ENCODE results near the gene WNT1. TPM values are rescaled to one million over a fixed set of nuclear protein-coding genes. Genes with fewer than 3 reads are reported as not detected.
A peak's percentile ranks its signal among the peaks of the same experiment; 100 is the strongest.

WNT1 gene
- total RNA-seq, 1 donor from 2014 or later, result 28.9 TPM

DNA sequence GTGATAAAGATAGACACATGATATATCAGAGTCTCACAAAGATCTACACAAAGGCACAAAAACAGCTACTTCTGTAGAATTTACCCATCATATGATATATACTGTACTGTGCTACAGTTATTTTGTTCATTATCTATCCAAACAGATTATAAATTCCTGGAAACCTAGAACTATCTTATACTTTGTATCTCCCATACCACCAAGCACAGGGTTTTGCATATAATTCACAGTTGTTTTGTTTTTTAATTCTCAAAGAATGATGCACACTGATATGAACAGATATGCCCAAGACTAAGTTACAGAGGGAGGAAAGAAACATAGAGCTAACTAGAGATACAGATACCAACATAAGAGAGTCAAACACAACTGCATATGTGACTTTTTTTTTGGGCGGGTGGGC is 37.1 kb downstream of the WNT1 start:
- H3K4me1 Mint-ChIP-seq (ENCODE audit: unreplicated experiment), result peaks cover 31% of the 10 kb centered on the region
- H3K9me3 Mint-ChIP-seq, result no peaks in the 10 kb centered on the region
- peak overlapping the region; percentile 1 for H3K4me3 Mint-ChIP-seq
- H3K27ac Mint-ChIP-seq, result no peak overlapping the region
- no peaks in the 10 kb centered on the region for H3K36me3 Mint-ChIP-seq
- no peak for DNase-seq (ENCODE audit: extremely low spot score, unreplicated experiment)
- TF ChIP-seq, protein P1, sequence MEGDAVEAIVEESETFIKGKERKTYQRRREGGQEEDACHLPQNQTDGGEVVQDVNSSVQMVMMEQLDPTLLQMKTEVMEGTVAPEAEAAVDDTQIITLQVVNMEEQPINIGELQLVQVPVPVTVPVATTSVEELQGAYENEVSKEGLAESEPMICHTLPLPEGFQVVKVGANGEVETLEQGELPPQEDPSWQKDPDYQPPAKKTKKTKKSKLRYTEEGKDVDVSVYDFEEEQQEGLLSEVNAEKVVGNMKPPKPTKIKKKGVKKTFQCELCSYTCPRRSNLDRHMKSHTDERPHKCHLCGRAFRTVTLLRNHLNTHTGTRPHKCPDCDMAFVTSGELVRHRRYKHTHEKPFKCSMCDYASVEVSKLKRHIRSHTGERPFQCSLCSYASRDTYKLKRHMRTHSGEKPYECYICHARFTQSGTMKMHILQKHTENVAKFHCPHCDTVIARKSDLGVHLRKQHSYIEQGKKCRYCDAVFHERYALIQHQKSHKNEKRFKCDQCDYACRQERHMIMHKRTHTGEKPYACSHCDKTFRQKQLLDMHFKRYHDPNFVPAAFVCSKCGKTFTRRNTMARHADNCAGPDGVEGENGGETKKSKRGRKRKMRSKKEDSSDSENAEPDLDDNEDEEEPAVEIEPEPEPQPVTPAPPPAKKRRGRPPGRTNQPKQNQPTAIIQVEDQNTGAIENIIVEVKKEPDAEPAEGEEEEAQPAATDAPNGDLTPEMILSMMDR (conservative IDR thresholded peaks at IDR 0.05), result no peak
- no peaks in the 10 kb centered on the region for H3K27me3 Mint-ChIP-seq

DNA sequence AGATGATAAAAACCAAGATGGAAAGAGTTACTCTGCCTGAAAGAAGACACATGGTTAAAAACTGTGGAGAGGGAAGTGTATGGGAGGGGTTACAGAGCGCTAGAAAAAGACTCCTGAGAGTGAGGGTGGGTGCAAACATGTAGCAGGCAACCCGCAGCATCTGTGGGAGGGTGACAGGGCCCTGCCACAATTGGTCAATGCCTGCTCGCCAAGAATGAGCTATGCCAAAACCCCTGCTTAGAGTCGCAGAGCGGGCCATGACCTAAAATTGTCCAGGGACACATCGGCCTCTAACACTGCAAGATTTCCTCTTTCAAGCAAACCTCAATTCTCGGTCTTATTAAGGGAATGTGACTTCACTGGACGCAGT is 39.8 kb downstream of the WNT1 start:
- Mint-ChIP-seq H3K4me3 (peak overlapping the region; percentile 96), H3K36me3 (peaks cover 5% of the 10 kb centered on the region), H3K27me3 (no peaks in the 10 kb centered on the region), H3K27ac (peak overlapping the region; percentile 98), H3K4me1 (ENCODE audit: unreplicated experiment) (peaks cover 31% of the 10 kb centered on the region), H3K9me3 (no peaks in the 10 kb centered on the region)
- TF ChIP-seq, protein P1 (conservative IDR thresholded peaks at IDR 0.05), result no peak
- DNase-seq (ENCODE audit: extremely low spot score, unreplicated experiment), result no peak

DNA sequence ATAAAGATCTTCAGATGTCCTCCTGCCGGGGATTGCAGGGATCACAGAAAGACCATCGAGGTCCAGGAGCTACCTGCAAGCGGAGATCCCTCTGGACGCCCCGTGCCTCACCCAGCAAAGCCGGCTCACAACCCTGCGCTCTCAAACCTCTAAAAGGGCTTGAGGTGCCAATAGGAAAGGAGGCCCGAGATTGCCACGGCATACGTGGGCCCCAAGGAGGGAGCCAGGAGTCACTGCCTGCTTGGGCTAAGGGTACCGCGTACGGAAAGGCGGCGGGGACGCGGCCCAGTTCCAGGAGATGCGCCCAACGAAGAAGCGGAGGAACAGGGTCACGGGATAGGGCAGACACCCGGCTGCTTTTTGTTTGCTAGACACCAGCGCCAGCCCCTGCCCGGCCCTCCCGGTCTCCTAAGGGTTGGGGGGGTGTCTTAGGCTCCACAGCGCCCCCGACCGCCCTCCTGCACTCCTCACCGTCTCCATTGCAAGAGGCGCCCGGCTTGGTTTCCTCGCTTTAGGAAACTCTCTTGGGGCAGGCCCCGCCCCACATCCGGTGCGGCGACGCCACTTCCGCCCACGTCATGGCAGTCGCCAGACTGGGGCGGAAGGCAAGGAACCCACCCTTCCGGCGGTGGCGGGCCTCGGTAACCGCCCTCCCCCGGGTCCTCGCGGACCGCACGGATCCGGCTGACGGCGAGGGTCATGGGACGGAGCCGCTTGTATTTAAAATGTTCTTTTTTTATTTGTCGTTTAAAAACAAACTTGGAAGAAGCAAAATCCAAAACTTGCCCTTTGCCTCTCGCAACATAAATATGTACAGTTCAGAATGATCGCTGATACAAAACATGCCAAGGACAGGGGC is 40.4 kb downstream of the WNT1 start, which contains the start of gene PRKAG1:
TSS of gene PRKAG1 (minus strand) at position 516 of the 859 bp plus-strand sequence. CDS start at position 480, 36 bp downstream.
- no peaks in the 10 kb centered on the region for H3K27me3 Mint-ChIP-seq
- TF ChIP-seq, protein P1 (conservative IDR thresholded peaks at IDR 0.05), result peak; percentile 59
- peaks cover 8% of the 10 kb centered on the region for H3K36me3 Mint-ChIP-seq
- peak within 1 kb of the TSS; percentile 98 for H3K27ac Mint-ChIP-seq
- H3K4me3 Mint-ChIP-seq, result peak within 1 kb of the TSS; percentile 96
- DNase-seq (ENCODE audit: extremely low spot score, unreplicated experiment), result peak; percentile 95
- H3K9me3 Mint-ChIP-seq, result no peaks in the 10 kb centered on the region
- peaks cover 31% of the 10 kb centered on the region for H3K4me1 Mint-ChIP-seq (ENCODE audit: unreplicated experiment)

DNA sequence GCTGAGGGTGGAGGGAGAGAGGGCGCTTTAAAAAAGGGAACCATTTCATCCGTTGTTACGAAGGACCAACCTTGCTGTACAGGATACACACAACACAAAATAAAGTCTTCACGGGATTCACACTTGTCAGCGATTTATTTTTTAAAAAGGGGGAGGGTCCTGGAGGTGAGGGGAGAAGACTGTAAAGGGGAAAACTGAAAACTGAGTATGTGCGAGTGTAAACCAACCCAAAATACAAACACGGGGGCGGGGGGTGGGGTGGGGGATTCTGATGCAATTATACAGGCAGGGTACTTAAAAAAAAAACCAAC is 41.0 kb downstream of the WNT1 start:
- Mint-ChIP-seq H3K27ac (peak overlapping the region; percentile 98), H3K36me3 (peaks cover 8% of the 10 kb centered on the region), H3K4me1 (ENCODE audit: unreplicated experiment) (peaks cover 31% of the 10 kb centered on the region), H3K9me3 (no peaks in the 10 kb centered on the region), H3K27me3 (no peaks in the 10 kb centered on the region), H3K4me3 (peak overlapping the region; percentile 96)
- no peak for DNase-seq (ENCODE audit: extremely low spot score, unreplicated experiment)
- TF ChIP-seq, protein P1 (conservative IDR thresholded peaks at IDR 0.05), result no peak

DNA sequence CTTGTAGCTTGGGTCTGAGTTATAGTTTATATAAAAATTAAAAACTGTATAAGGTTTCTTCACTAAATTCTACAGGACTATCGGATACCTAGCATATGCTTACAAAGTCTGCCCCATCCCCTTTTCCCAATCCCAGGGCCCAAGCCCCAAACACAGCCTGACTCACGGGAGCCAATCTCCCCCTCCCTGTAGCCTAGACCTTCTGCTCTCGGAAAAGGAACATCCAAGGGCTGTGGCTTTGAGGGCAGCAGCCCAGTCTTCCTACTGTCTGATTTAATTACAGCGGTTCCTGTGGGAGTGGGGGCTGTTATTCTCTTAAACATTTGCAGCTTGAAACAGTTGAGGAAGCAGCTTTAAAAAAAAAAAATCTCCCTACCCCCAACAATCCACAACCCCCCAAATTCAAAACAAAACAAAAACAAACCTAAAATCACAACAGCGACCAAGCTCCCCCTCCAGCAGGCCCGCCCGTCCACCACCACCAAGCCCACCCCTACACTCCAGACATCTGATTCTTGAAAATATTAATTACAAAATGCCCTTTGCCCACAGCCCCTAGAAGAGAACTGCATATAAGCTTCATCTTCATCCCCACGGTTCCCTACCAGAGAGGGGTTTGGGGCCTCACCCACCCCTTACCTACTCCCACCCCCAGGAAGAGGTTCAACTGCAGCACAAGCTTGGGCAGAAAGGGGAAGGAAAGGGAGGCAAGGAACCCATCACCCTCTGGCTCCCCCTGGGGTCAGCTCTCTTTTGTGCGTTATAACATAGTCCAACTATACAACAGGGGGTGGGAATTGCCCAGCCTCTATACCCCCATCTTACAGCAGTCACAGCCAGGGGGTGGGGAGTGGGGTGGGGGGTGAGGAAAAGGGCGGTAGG is 41.6 kb downstream of the WNT1 start:
- DNase-seq (ENCODE audit: extremely low spot score, unreplicated experiment), result no peak
- no peaks in the 10 kb centered on the region for H3K9me3 Mint-ChIP-seq
- peak overlapping the region; percentile 98 for H3K27ac Mint-ChIP-seq

More for the DNA sequence above, 41.6 kb downstream of the WNT1 start:
- no peaks in the 10 kb centered on the region for H3K27me3 Mint-ChIP-seq
- peaks cover 30% of the 10 kb centered on the region for H3K4me1 Mint-ChIP-seq (ENCODE audit: unreplicated experiment)
- TF ChIP-seq, protein P1 (conservative IDR thresholded peaks at IDR 0.05), result peak; percentile 52
- H3K36me3 Mint-ChIP-seq, result peaks cover 8% of the 10 kb centered on the region
- peak overlapping the region; percentile 96 for H3K4me3 Mint-ChIP-seq

Measured in type B pancreatic cell (in vitro differentiated cells).